G401 (cell line): Measurements from ENCODE around the gene SUPV3L1. TPM values are rescaled to one million over a fixed set of nuclear protein-coding genes. Genes with fewer than 3 reads are reported as not detected.

Source experiments
- DNase-seq: peaks from one replicate; pipeline ENCODE4 v3.0.0-alpha.2; 2015; ENCODE audit warnings: low spot score
- in situ Hi-C: cut with HindIII; loops from 2 replicates; pipeline ENCODE4 v1.10.0; 2016; ENCODE audit warnings: low sequenced_read_pairs, mixed read lengths
- total RNA-seq: library from RNA; depleted of rRNA; stranded (reverse); fragments of >200 nt; shearing (Covaris generic); gene quantifications from 2 replicates; pipeline ENCODE4 v1.2.3, GENCODE V29; 2014

SUPV3L1 gene
- total RNA-seq, 1 experiment from 2014 or later: 47.0 TPM

- no peak for DNase-seq
- in situ Hi-C loops: no loop called here
These were observed 2.0 kb downstream of the SUPV3L1 start for GRCh38 chr10:69182005-69182404.

- DNase-seq: no peak
- in situ Hi-C loops: no loop called here
These were observed 6.5 kb downstream of the SUPV3L1 start for GRCh38 chr10:69186524-69186923.

- no peak for DNase-seq
- in situ Hi-C loops: no loop called here
These were observed 21.0 kb downstream of the SUPV3L1 start for GRCh38 chr10:69201045-69201444.

GRCh38 chr10:69202332-69202731 lies 22.3 kb downstream of the SUPV3L1 start:
- in situ Hi-C loops: no loop called here

GRCh38 chr10:69208761-69209160 lies 28.7 kb downstream of the SUPV3L1 start:
- no peak for DNase-seq
- in situ Hi-C loops: no loop called here

More at GRCh38 chr10:69202332-69202731, 22.3 kb downstream of the SUPV3L1 start:
- no peak for DNase-seq

GRCh38 chr10:69209787-69210484 lies 29.9 kb downstream of the SUPV3L1 start:
- in situ Hi-C loops: no loop called here
- DNase-seq: no peak

- in situ Hi-C loops: no loop called here
- DNase-seq: no peak
These were observed 31.1 kb downstream of the SUPV3L1 start for GRCh38 chr10:69211104-69211503.

GRCh38 chr10:69211524-69211923 lies 31.5 kb downstream of the SUPV3L1 start:
- DNase-seq: no peak
- in situ Hi-C loops: no loop called here

- no peak for DNase-seq
- in situ Hi-C loops: no loop called here
These were observed 33.7 kb downstream of the SUPV3L1 start for GRCh38 chr10:69213591-69214311.

- in situ Hi-C loops: no loop called here
- no peak for DNase-seq
These were observed 34.7 kb downstream of the SUPV3L1 start for GRCh38 chr10:69214666-69215131.

GRCh38 chr10:69215405-69216171 lies 35.6 kb downstream of the SUPV3L1 start:
- DNase-seq: no peak
- in situ Hi-C loops: no loop called here

- in situ Hi-C loops: no loop called here
- no peak for DNase-seq
These were observed 36.6 kb downstream of the SUPV3L1 start for GRCh38 chr10:69216577-69217118.

GRCh38 chr10:69217119-69217754 lies 37.2 kb downstream of the SUPV3L1 start:
- in situ Hi-C loops: no loop called here
- DNase-seq: no peak

GRCh38 chr10:69218831-69219230 lies 38.8 kb downstream of the SUPV3L1 start:
- in situ Hi-C loops: no loop called here
- no peak for DNase-seq

GRCh38 chr10:69220041-69220451 lies 40.0 kb downstream of the SUPV3L1 start, which contains the start of gene HKDC1:
HKDC1 (plus strand) TSS chr10:69220332; CDS start chr10:69220436, 104 bp downstream.
- in situ Hi-C loops: no loop called here
- DNase-seq: no peak

- DNase-seq: no peak
- in situ Hi-C loops: no loop called here
These were observed 40.5 kb downstream of the SUPV3L1 start for GRCh38 chr10:69220507-69220906.

- in situ Hi-C loops: no loop called here
- peak; percentile 34 for DNase-seq
These were observed 42.4 kb downstream of the SUPV3L1 start for GRCh38 chr10:69222157-69223027.

GRCh38 chr10:69223028-69223342 lies 43.0 kb downstream of the SUPV3L1 start:
- DNase-seq: no peak
- in situ Hi-C loops: no loop called here
